Measurements from ENCODE around the gene STPG1.

STPG1 gene

DNA sequence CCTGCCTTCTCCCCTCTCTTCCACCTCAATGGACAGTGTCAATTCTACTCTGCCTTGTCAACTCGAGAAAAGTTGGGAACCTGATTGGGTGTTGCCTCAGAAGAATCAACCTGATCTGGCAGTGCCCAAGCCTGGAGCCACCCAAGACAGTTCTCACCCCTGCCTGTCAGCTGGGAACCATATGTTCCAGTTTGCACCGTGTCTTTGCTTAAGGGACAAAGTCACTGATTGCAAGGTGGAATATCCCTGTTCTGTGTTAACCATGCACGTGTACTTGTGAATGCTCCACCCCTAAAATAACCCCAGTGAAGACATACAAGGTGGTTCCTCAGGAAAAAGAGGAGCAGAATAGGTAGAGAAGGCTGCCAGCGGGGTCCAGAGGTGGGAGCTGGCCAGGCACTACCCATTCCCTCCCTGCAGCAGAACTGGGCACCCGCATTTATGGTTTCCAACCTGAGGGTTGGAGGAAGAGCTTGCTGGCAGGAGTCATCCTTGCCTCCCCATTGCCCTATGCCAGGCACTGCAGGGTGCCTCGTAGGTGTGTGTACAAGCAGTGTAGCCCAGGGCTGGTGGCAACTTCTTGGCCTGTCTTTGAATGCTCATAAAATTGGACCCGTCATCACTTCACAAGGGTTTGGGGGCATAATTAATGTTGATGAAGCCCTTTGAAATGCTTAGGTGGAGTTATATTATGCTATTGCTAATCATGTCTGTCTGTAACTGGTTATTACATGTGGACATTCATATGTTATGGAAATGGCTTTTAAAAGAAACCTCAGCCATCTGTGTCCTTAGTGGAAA is 13.4 kb upstream of the STPG1 start:
- TF ChIP-seq YY1 (IDR thresholded peaks at IDR 0.05; ENCODE audit: insufficient read depth, insufficient read length) = no peak
- no peak for TF ChIP-seq ZNF274 (IDR thresholded peaks at IDR 0.05; ENCODE audit: low read depth, low read length)
- no peak for TF ChIP-seq SUZ12 (IDR thresholded peaks at IDR 0.05; ENCODE audit: extremely low read depth, insufficient read depth, insufficient read length)
- H3K9ac ChIP-seq (ENCODE audit: insufficient read length, low read depth) = no peak overlapping the region
- DNase-seq (ENCODE audit: low read depth, low spot score) = no peak
- H3K4me3 ChIP-seq (ENCODE audit: insufficient read length, low read depth) = no peak overlapping the region
- no peaks in the 10 kb centered on the region for H3K9me3 ChIP-seq (ENCODE audit: insufficient read depth, low read length)
- H3K4me1 ChIP-seq (ENCODE audit: insufficient read depth, insufficient read length) = peaks cover 2% of the 10 kb centered on the region
- no peaks in the 10 kb centered on the region for H3K36me3 ChIP-seq (ENCODE audit: insufficient read depth, insufficient read length, low read length)
- no peaks in the 10 kb centered on the region for H3K27me3 ChIP-seq (ENCODE audit: insufficient read depth, insufficient read length)

DNA sequence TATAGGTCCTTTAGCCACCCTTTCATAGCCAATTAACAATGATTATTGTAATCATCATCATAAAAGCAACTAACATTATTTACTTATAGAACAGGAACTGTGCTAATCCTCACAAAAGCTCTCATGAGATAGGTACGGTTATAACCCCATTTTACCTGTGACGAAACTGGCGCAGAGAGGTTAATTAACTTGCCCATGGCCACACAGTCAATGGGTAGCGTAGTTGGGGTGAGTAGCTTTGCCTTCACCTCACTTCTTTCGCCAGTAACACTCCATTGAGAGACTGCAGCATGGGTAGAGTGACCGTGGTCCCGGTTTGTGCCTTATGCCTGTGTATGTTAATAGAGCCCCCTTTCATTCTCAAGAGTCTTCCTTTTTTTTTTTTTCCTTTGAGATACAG is 12.3 kb upstream of the STPG1 start:
- TF ChIP-seq SUZ12 (IDR thresholded peaks at IDR 0.05; ENCODE audit: extremely low read depth, insufficient read depth, insufficient read length) (no peak), YY1 (IDR thresholded peaks at IDR 0.05; ENCODE audit: insufficient read depth, insufficient read length) (no peak), ZNF274 (IDR thresholded peaks at IDR 0.05; ENCODE audit: low read depth, low read length) (no peak)
- Histone ChIP-seq H3K9ac (ENCODE audit: insufficient read length, low read depth) (no peak overlapping the region), H3K36me3 (ENCODE audit: insufficient read depth, insufficient read length, low read length) (no peaks in the 10 kb centered on the region), H3K9me3 (ENCODE audit: insufficient read depth, low read length) (no peaks in the 10 kb centered on the region), H3K27me3 (ENCODE audit: insufficient read depth, insufficient read length) (no peaks in the 10 kb centered on the region), H3K4me3 (ENCODE audit: insufficient read length, low read depth) (no peak overlapping the region), H3K4me1 (ENCODE audit: insufficient read depth, insufficient read length) (peaks cover 2% of the 10 kb centered on the region)
- no peak for DNase-seq (ENCODE audit: low read depth, low spot score)

DNA sequence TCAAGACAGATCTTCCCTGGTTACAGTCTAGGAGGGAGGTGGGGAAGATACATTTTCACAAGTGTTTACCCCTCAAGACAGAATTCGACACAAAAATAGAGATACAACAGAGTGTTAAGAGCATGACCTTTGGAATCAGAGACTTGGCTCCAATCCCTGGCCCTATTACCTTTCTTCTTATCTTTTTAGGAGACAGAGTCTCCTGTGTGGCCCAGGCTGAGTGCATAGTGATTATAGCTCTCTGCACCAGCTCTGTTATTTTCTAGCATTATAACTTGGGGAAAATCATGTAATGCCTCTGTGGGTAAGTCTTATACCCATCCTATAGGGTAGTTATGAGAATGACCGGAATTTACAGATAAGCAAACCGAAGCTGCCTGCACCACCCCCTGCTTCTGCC is 11.9 kb upstream of the STPG1 start:
- no peak for DNase-seq (ENCODE audit: low read depth, low spot score)
- no peaks in the 10 kb centered on the region for H3K9me3 ChIP-seq (ENCODE audit: insufficient read depth, low read length)
- peaks cover 2% of the 10 kb centered on the region for H3K4me1 ChIP-seq (ENCODE audit: insufficient read depth, insufficient read length)
- no peaks in the 10 kb centered on the region for H3K27me3 ChIP-seq (ENCODE audit: insufficient read depth, insufficient read length)
- H3K4me3 ChIP-seq (ENCODE audit: insufficient read length, low read depth) = no peak overlapping the region
- TF ChIP-seq SUZ12 (IDR thresholded peaks at IDR 0.05; ENCODE audit: extremely low read depth, insufficient read depth, insufficient read length) (no peak), ZNF274 (IDR thresholded peaks at IDR 0.05; ENCODE audit: low read depth, low read length) (no peak), YY1 (IDR thresholded peaks at IDR 0.05; ENCODE audit: insufficient read depth, insufficient read length) (no peak)
- no peak overlapping the region for H3K9ac ChIP-seq (ENCODE audit: insufficient read length, low read depth)
- no peaks in the 10 kb centered on the region for H3K36me3 ChIP-seq (ENCODE audit: insufficient read depth, insufficient read length, low read length)

DNA sequence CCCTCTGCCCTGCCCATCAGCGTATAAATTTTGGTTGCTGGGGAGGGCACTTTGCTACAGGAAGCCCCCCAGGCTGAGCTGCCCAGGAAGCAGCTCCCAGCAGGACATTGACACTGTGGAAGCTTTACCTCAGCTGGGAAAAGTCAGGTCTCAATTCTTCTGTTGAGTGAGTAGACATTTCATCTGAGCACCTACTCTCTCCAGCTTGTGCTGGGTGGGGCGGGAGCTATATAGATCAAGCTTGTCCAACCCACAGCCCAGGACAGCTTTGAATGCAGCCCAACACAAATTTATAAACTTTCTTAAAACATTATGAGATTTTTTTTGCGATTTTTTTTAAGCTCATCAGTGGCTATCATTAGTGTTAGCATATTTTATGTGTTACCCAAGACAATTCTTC is 11.4 kb upstream of the STPG1 start:
- Histone ChIP-seq H3K9ac (ENCODE audit: insufficient read length, low read depth) (no peak overlapping the region), H3K27me3 (ENCODE audit: insufficient read depth, insufficient read length) (no peaks in the 10 kb centered on the region), H3K4me1 (ENCODE audit: insufficient read depth, insufficient read length) (peaks cover 2% of the 10 kb centered on the region), H3K36me3 (ENCODE audit: insufficient read depth, insufficient read length, low read length) (no peaks in the 10 kb centered on the region), H3K9me3 (ENCODE audit: insufficient read depth, low read length) (no peaks in the 10 kb centered on the region), H3K4me3 (ENCODE audit: insufficient read length, low read depth) (no peak overlapping the region)
- DNase-seq (ENCODE audit: low read depth, low spot score) = no peak
- no peak for TF ChIP-seq SUZ12 (IDR thresholded peaks at IDR 0.05; ENCODE audit: extremely low read depth, insufficient read depth, insufficient read length)
- TF ChIP-seq YY1 (IDR thresholded peaks at IDR 0.05; ENCODE audit: insufficient read depth, insufficient read length) = no peak
- TF ChIP-seq ZNF274 (IDR thresholded peaks at IDR 0.05; ENCODE audit: low read depth, low read length) = no peak

DNA sequence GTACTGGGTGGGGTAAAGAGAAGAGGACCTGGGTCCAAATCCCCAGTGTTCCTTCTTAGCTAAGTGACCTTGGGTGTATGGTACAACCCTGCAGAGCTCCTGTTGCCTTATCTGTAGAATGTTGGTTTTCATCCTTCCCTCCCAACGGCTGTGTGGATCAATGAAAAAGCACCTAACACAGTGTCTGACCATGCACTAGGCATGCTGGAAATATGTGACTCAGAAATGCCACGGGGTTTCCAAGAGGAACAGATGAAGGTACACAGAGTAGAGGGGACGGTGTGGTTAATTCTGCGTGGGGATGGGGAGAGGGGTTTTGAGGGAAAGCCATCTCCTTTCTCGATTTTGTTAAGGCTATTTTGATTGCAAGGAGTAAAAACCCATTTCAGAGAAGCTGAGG is 10.6 kb upstream of the STPG1 start:
- peaks cover 6% of the 10 kb centered on the region for H3K4me1 ChIP-seq (ENCODE audit: insufficient read depth, insufficient read length)
- no peak for TF ChIP-seq YY1 (IDR thresholded peaks at IDR 0.05; ENCODE audit: insufficient read depth, insufficient read length)
- TF ChIP-seq SUZ12 (IDR thresholded peaks at IDR 0.05; ENCODE audit: extremely low read depth, insufficient read depth, insufficient read length) = no peak
- TF ChIP-seq ZNF274 (IDR thresholded peaks at IDR 0.05; ENCODE audit: low read depth, low read length) = no peak

DNA sequence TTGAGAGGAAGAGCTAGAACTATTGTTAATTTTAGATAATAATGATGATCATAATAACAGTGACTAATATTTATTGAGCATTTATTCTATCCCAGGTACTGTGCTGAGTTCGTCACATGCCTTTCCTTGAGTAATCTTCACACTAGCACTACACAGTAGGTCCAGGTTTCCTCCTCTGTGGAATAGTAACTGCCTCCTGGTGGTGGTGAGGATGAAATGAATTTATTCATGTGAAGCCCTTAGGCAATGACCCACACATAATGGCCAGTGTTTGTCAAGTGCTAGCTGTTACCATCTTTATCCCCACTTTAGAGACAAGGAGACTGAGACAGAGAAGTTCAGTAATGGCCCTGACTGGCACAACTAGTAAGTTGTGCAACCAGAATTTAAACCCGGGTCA is 7.9 kb upstream of the STPG1 start:
- Histone ChIP-seq H3K9ac (ENCODE audit: insufficient read length, low read depth) (no peak overlapping the region), H3K4me1 (ENCODE audit: insufficient read depth, insufficient read length) (peaks cover 7% of the 10 kb centered on the region), H3K4me3 (ENCODE audit: insufficient read length, low read depth) (no peak overlapping the region), H3K9me3 (ENCODE audit: insufficient read depth, low read length) (no peaks in the 10 kb centered on the region), H3K27me3 (ENCODE audit: insufficient read depth, insufficient read length) (no peaks in the 10 kb centered on the region), H3K36me3 (ENCODE audit: insufficient read depth, insufficient read length, low read length) (no peaks in the 10 kb centered on the region)
- no peak for DNase-seq (ENCODE audit: low read depth, low spot score)
- TF ChIP-seq SUZ12 (IDR thresholded peaks at IDR 0.05; ENCODE audit: extremely low read depth, insufficient read depth, insufficient read length) = no peak
- no peak for TF ChIP-seq YY1 (IDR thresholded peaks at IDR 0.05; ENCODE audit: insufficient read depth, insufficient read length)
- TF ChIP-seq ZNF274 (IDR thresholded peaks at IDR 0.05; ENCODE audit: low read depth, low read length) = no peak

More for the DNA sequence above, 10.6 kb upstream of the STPG1 start:
- H3K9ac ChIP-seq (ENCODE audit: insufficient read length, low read depth) = no peak overlapping the region
- no peak for DNase-seq (ENCODE audit: low read depth, low spot score)
- H3K36me3 ChIP-seq (ENCODE audit: insufficient read depth, insufficient read length, low read length) = no peaks in the 10 kb centered on the region
- H3K9me3 ChIP-seq (ENCODE audit: insufficient read depth, low read length) = no peaks in the 10 kb centered on the region
- H3K4me3 ChIP-seq (ENCODE audit: insufficient read length, low read depth) = no peak overlapping the region
- H3K27me3 ChIP-seq (ENCODE audit: insufficient read depth, insufficient read length) = no peaks in the 10 kb centered on the region

DNA sequence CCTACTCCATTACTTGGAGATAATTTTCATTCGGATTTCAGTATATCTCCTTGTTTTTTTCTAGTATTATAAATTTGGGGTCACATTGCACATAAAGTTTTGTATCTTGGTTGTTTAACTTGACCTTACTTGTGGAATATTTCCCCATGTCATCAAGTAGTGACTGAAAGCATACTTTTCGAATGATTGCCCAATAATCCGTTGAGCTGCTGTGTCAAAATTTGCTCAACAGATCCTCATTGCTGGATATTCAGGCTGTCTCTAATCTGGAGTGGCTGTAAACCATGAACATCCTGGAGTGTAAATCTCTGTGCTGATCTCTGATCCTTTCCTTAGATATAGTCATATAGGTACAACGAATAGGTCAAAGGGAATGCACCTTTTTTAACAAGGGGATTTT is 7.0 kb upstream of the STPG1 start:
- no peak for DNase-seq (ENCODE audit: low read depth, low spot score)
- H3K36me3 ChIP-seq (ENCODE audit: insufficient read depth, insufficient read length, low read length) = no peaks in the 10 kb centered on the region
- H3K27me3 ChIP-seq (ENCODE audit: insufficient read depth, insufficient read length) = no peaks in the 10 kb centered on the region
- TF ChIP-seq ZNF274 (IDR thresholded peaks at IDR 0.05; ENCODE audit: low read depth, low read length) (no peak), YY1 (IDR thresholded peaks at IDR 0.05; ENCODE audit: insufficient read depth, insufficient read length) (no peak), SUZ12 (IDR thresholded peaks at IDR 0.05; ENCODE audit: extremely low read depth, insufficient read depth, insufficient read length) (no peak)
- no peak overlapping the region for H3K9ac ChIP-seq (ENCODE audit: insufficient read length, low read depth)
- no peaks in the 10 kb centered on the region for H3K9me3 ChIP-seq (ENCODE audit: insufficient read depth, low read length)
- peaks cover 12% of the 10 kb centered on the region for H3K4me1 ChIP-seq (ENCODE audit: insufficient read depth, insufficient read length)
- H3K4me3 ChIP-seq (ENCODE audit: insufficient read length, low read depth) = no peak overlapping the region

Measured in NT2/D1 (cell line).